HT1080 (cell line): Measurements from ENCODE around the gene ATIC. TPM values are rescaled to one million over a fixed set of nuclear protein-coding genes. Genes with fewer than 3 reads are reported as not detected.

Source experiments
- DNase-seq: peaks from one replicate; pipeline ENCODE4 v3.0.0-alpha.2; 2015; ENCODE audit warnings: low read depth
- total RNA-seq: library from RNA; depleted of rRNA; stranded (reverse); fragments of >200 nt; shearing (Covaris generic); gene quantifications from 2 replicates; pipeline ENCODE4 v1.2.3, GENCODE V29; 2014; rRNA removed

Gene ATIC
- total RNA-seq, 1 experiment from 2014 or later = 28.9 TPM

- DNase-seq = peak; percentile 22
Observed at GRCh38 chr2:215396595-215397313, 84.9 kb downstream of the ATIC start.

GRCh38 chr2:215397632-215398341 is 85.9 kb downstream of the ATIC start:
- no peak for DNase-seq

GRCh38 chr2:215399067-215399716 is 87.3 kb downstream of the ATIC start:
- no peak for DNase-seq

Other genes starting within 250 kb of the ATIC start
- under 0.01 and 0.02 TPM in 2 replicates for gene ABCA12, start 173.4 kb upstream of the ATIC start, total RNA-seq
- 228 and 266 TPM in 2 replicates for gene FN1, start 124.0 kb downstream of the ATIC start, total RNA-seq